Epithelial cell of prostate (primary cell): Measurements from ENCODE around the gene TM9SF2.

ENCODE experiments used
- DNase-seq: peaks from one replicate; pipeline ENCODE4 v3.0.0-alpha.2; 2011; ENCODE audit warnings: low read depth, low spot score
- H3K27ac ChIP-seq: fragments of 450-650 bp; 2 replicates; pipeline ENCODE4 v1.5.1; 2017; ENCODE audit warnings: mild to moderate bottlenecking

Gene TM9SF2

GRCh38 chr13:99610702-99611289 is 109.5 kb downstream of the TM9SF2 start:
- peak overlapping the region; percentile 38 for H3K27ac ChIP-seq
- DNase-seq: no peak
